Effector CD4-positive, alpha-beta T cell (primary cell): ENCODE measurements around the gene SCD.

ENCODE experiments used
- DNase-seq: peaks from one replicate; pipeline ENCODE4 v3.0.0-alpha.2; 2020

SCD gene

GRCh38 chr10:100340948-100341847, 5.8 kb upstream of the SCD start:
- no peak for DNase-seq

- DNase-seq, result no peak
These were observed 4.9 kb upstream of the SCD start for GRCh38 chr10:100341953-100342626.

- DNase-seq, result no peak
These were observed 4.4 kb upstream of the SCD start for GRCh38 chr10:100342627-100342972.

- no peak for DNase-seq
These were observed 2.7 kb upstream of the SCD start for GRCh38 chr10:100344241-100344788.

GRCh38 chr10:100345570-100346330, 1.3 kb upstream of the SCD start:
- no peak for DNase-seq

GRCh38 chr10:100346351-100346764, 675 bp upstream of the SCD start:
- peak; percentile 43 for DNase-seq

GRCh38 chr10:100347568-100348195, 649 bp downstream of the SCD start:
- DNase-seq, result no peak

- DNase-seq, result no peak
These were observed 1.4 kb downstream of the SCD start for GRCh38 chr10:100348389-100348927.

- no peak for DNase-seq
These were observed 2.1 kb downstream of the SCD start for GRCh38 chr10:100349087-100349486.

- no peak for DNase-seq
These were observed 2.6 kb downstream of the SCD start for GRCh38 chr10:100349672-100350071.

- DNase-seq, result no peak
These were observed 4.0 kb downstream of the SCD start for GRCh38 chr10:100350914-100351485.

- no peak for DNase-seq
These were observed 6.9 kb downstream of the SCD start for GRCh38 chr10:100353770-100354485.

- DNase-seq, result no peak
These were observed 8.1 kb downstream of the SCD start for GRCh38 chr10:100355086-100355485.

- DNase-seq, result no peak
These were observed 9.3 kb downstream of the SCD start for GRCh38 chr10:100356067-100357017.

- no peak for DNase-seq
These were observed 10.2 kb downstream of the SCD start for GRCh38 chr10:100357059-100357858.

- no peak for DNase-seq
These were observed 12.0 kb downstream of the SCD start for GRCh38 chr10:100359030-100359432.

GRCh38 chr10:100359529-100360150, 12.6 kb downstream of the SCD start:
- no peak for DNase-seq

GRCh38 chr10:100360234-100360633, 13.2 kb downstream of the SCD start:
- DNase-seq, result no peak
